ENCODE data around the gene CMPK1. TPM values are rescaled to one million over a fixed set of nuclear protein-coding genes. Genes with fewer than 3 reads are reported as not detected.

Gene CMPK1
- total RNA-seq, 3 donors from 2014 or later = 159 to 226 (median 223) TPM

- H3K4me1 ChIP-seq (ENCODE audit: low read depth) = no peaks in the 10 kb centered on the region
- DNase-seq (no peak), ATAC-seq (no peak)
- no peak overlapping the region for H3K4me3 ChIP-seq
- no peaks in the 10 kb centered on the region for H3K9me3 ChIP-seq
- TF ChIP-seq CTCF (IDR thresholded peaks at IDR 0.05) = no peak
- intact Hi-C loops (cut with DNase I, micrococcal nuclease) = no loop called here
- H3K36me3 ChIP-seq (ENCODE audit: low read depth) = no peaks in the 10 kb centered on the region
Measured at GRCh38 chr1:47418122-47418521, 84.5 kb downstream of the CMPK1 start.

GRCh38 chr1:47418681-47419325, 85.2 kb downstream of the CMPK1 start:
- no peak for TF ChIP-seq CTCF (IDR thresholded peaks at IDR 0.05)
- intact Hi-C loops (cut with DNase I, micrococcal nuclease) = no loop called here
- ATAC-seq (no peak), DNase-seq (no peak)
- no peaks in the 10 kb centered on the region for H3K9me3 ChIP-seq
- no peaks in the 10 kb centered on the region for H3K4me1 ChIP-seq (ENCODE audit: low read depth)
- H3K36me3 ChIP-seq (ENCODE audit: low read depth) = no peaks in the 10 kb centered on the region
- no peak overlapping the region for H3K4me3 ChIP-seq

GRCh38 chr1:47420547-47420946, 87.0 kb downstream of the CMPK1 start:
- DNase-seq (no peak), ATAC-seq (no peak)
- H3K9me3 ChIP-seq = no peaks in the 10 kb centered on the region
- intact Hi-C loops (cut with DNase I, micrococcal nuclease) = no loop called here
- TF ChIP-seq CTCF (IDR thresholded peaks at IDR 0.05) = no peak
- H3K36me3 ChIP-seq (ENCODE audit: low read depth) = no peaks in the 10 kb centered on the region
- no peaks in the 10 kb centered on the region for H3K4me1 ChIP-seq (ENCODE audit: low read depth)
- H3K4me3 ChIP-seq = no peak overlapping the region

GRCh38 chr1:47423872-47424271, 90.3 kb downstream of the CMPK1 start:
- intact Hi-C loops (cut with DNase I, micrococcal nuclease) = no loop called here
- ATAC-seq = no peak
- DNase-seq = no peak
- no peak for TF ChIP-seq CTCF (IDR thresholded peaks at IDR 0.05)
- no peaks in the 10 kb centered on the region for H3K4me1 ChIP-seq (ENCODE audit: low read depth)
- no peaks in the 10 kb centered on the region for H3K36me3 ChIP-seq (ENCODE audit: low read depth)
- H3K9me3 ChIP-seq = no peaks in the 10 kb centered on the region
- no peak overlapping the region for H3K4me3 ChIP-seq

GRCh38 chr1:47424336-47424982, 90.9 kb downstream of the CMPK1 start:
- peak; percentile 46 for TF ChIP-seq CTCF (IDR thresholded peaks at IDR 0.05)
- H3K36me3 ChIP-seq (ENCODE audit: low read depth) = no peaks in the 10 kb centered on the region
- intact Hi-C loops (cut with DNase I, micrococcal nuclease) = no loop called here
- H3K9me3 ChIP-seq = no peaks in the 10 kb centered on the region
- DNase-seq (peak in 1 of 3 donors; percentile 58), ATAC-seq (peak; percentile 56)
- H3K4me1 ChIP-seq (ENCODE audit: low read depth) = no peaks in the 10 kb centered on the region
- H3K4me3 ChIP-seq = no peak overlapping the region

Other genes with a start within 250 kb of the CMPK1 start
- not detected for gene CYP4A22, start 196.3 kb upstream of the CMPK1 start, total RNA-seq
- 100 to 1,000 TPM in 1 of 3 donors, 10 to 100 TPM in 2; 40.9 to 173 (median 64.4) TPM for gene PDZK1IP1, start 143.8 kb upstream of the CMPK1 start, total RNA-seq
- 1 to 10 TPM; 1.2 to 3.0 (median 2.4) TPM for gene TAL1, start 101.6 kb upstream of the CMPK1 start, total RNA-seq
- gene STIL, start 19.6 kb upstream of the CMPK1 start, total RNA-seq = 10 to 100 TPM in 1 of 3 donors, 1 to 10 TPM in 2; 4.8 to 13.1 (median 9.6) TPM
- under 1 TPM in 2 of 3 donors, not detected in 1; 0.23 to 0.39 TPM for gene FOXE3, start 82.5 kb downstream of the CMPK1 start, total RNA-seq
- 10 to 100 TPM in 2 of 3 donors, 1 to 10 TPM in 1; 7.7 to 24.8 (median 17.1) TPM for gene FOXD2, start 104.3 kb downstream of the CMPK1 start, total RNA-seq

Data from mucosa of descending colon (tissue), 3 donors.